Trophoblast cell (in vitro differentiated cells and primary cell): Measurements from ENCODE around the gene HIRA.
"Not testable (repeated sequence)": the region's sequence is repeated elsewhere in the genome, so short reads cannot be mapped to it uniquely, and the experiment has no call there.

Source experiments
- DNase-seq, 2 donors: peaks; one replicate each; pipeline ENCODE4 v3.0.0-alpha.2; 2016
- H2AFZ ChIP-seq: 2 replicates; pipeline ENCODE4 v1.6.1; 2013; ENCODE audit warnings: low read length, moderate library complexity, mild to moderate bottlenecking; ENCODE audit not compliant: insufficient read depth, poor library complexity
- H2AK5ac ChIP-seq: 2 replicates; pipeline ENCODE4 v1.6.1; 2013; ENCODE audit warnings: mild to moderate bottlenecking, low read length
- H2BK120ac ChIP-seq: 2 replicates; pipeline ENCODE4 v1.6.1; 2013; ENCODE audit warnings: low read length, mild to moderate bottlenecking, moderate library complexity; ENCODE audit not compliant: insufficient read depth, poor library complexity
- H2BK12ac ChIP-seq: 2 replicates; pipeline ENCODE4 v1.6.1; 2013; ENCODE audit warnings: mild to moderate bottlenecking, low read length, moderate library complexity
- H2BK5ac ChIP-seq: 2 replicates; pipeline ENCODE4 v1.6.1; 2013; ENCODE audit warnings: low read length, low read depth, moderate library complexity, mild to moderate bottlenecking; ENCODE audit not compliant: poor library complexity
- H3K14ac ChIP-seq: 2 replicates; pipeline ENCODE4 v1.6.1; 2013; ENCODE audit warnings: mild to moderate bottlenecking, low read length
- H3K18ac ChIP-seq: 2 replicates; pipeline ENCODE4 v1.6.1; 2013; ENCODE audit warnings: mild to moderate bottlenecking, low read length
- H3K23ac ChIP-seq: 2 replicates; pipeline ENCODE4 v1.6.1; 2013; ENCODE audit warnings: low read length
- H3K27ac ChIP-seq: 2 replicates; pipeline ENCODE4 v1.5.1; 2013; ENCODE audit warnings: low read depth, mild to moderate bottlenecking, inconsistent platforms, low read length, moderate library complexity
- H3K27me3 ChIP-seq: 2 replicates; pipeline ENCODE4 v1.6.1; 2013; ENCODE audit warnings: inconsistent platforms, mild to moderate bottlenecking, low read length, moderate library complexity; ENCODE audit not compliant: insufficient read depth
- H3K36me3 ChIP-seq, 2 experiments: 1 replicate in 1 of 2; 2 replicates in 1 of 2; pipeline ENCODE4 v1.6.1; 2013; ENCODE audit warnings: low read length in 2 of 2, mild to moderate bottlenecking in 2 of 2, moderate library complexity in 1 of 2; ENCODE audit not compliant: insufficient read depth in 2 of 2, control insufficient read depth in 1 of 2
- H3K4ac ChIP-seq: 2 replicates; pipeline ENCODE4 v1.6.1; 2013; ENCODE audit warnings: low read depth, mild to moderate bottlenecking, low read length, moderate library complexity
- H3K4me1 ChIP-seq, 2 experiments: 1 replicate in 1 of 2; 2 replicates in 1 of 2; pipeline ENCODE4 v1.6.1; 2013; ENCODE audit warnings: low read length in 2 of 2, mild to moderate bottlenecking in 2 of 2, moderate library complexity in 1 of 2; ENCODE audit not compliant: insufficient read depth in 2 of 2, control insufficient read depth in 1 of 2
- H3K4me2 ChIP-seq: 2 replicates; pipeline ENCODE4 v1.6.1; 2013; ENCODE audit warnings: inconsistent platforms, mild to moderate bottlenecking, low read length, moderate library complexity
- H3K4me3 ChIP-seq: 2 replicates; pipeline ENCODE4 v1.5.1; 2013; ENCODE audit warnings: mild to moderate bottlenecking, low read depth, low read length, inconsistent platforms
- H3K79me1 ChIP-seq: one replicate; pipeline ENCODE4 v1.6.1; 2013; ENCODE audit warnings: low read length
- H3K79me2 ChIP-seq: 2 replicates; pipeline ENCODE4 v1.6.1; 2013; ENCODE audit warnings: low read length, mild to moderate bottlenecking; ENCODE audit not compliant: control insufficient read depth, insufficient read depth, poor library complexity
- H3K9ac ChIP-seq: 2 replicates; pipeline ENCODE4 v1.6.1; 2013; ENCODE audit warnings: mild to moderate bottlenecking, low read length
- H3K9me3 ChIP-seq: 2 replicates; pipeline ENCODE4 v1.6.1; 2013; ENCODE audit warnings: low read depth, mild to moderate bottlenecking, control low read depth, inconsistent platforms, low read length; ENCODE audit not compliant: insufficient read depth
- H4K12ac ChIP-seq: 2 replicates; pipeline ENCODE4 v1.6.1; 2013; ENCODE audit warnings: low read depth, mild to moderate bottlenecking, low read length, moderate library complexity
- H4K8ac ChIP-seq: 2 replicates; pipeline ENCODE4 v1.6.1; 2013; ENCODE audit warnings: low read depth, mild to moderate bottlenecking, low read length, moderate library complexity
- H4K91ac ChIP-seq: one replicate; pipeline ENCODE4 v1.6.1; 2013; ENCODE audit warnings: low read depth, mild to moderate bottlenecking, low read length, moderate library complexity
- WGBS: extraction: QIAGEN DNeasy Blood & Tissue Kit; methylation state at CpG from one replicate; pipeline ENCODE4 v1.1.7; 2013; ENCODE audit warnings: missing lambda C conversion rate; ENCODE audit not compliant: insufficient read length, insufficient coverage; ENCODE audit errors: extremely low coverage; 5-methylcytosine and 5-hydroxymethylcytosine counted together

HIRA gene

GRCh38 chr22:19440411-19441195 lies 9.1 kb upstream of the HIRA start:
- Histone ChIP-seq H2AFZ (no peak overlapping the region), H3K27ac (no peak overlapping the region), H4K12ac (no peak overlapping the region), H4K8ac (no peak overlapping the region), H3K79me2 (no peaks in the 10 kb centered on the region), H3K27me3 (no peaks in the 10 kb centered on the region), H2BK120ac (no peak overlapping the region), H2BK5ac (no peak overlapping the region), H3K9ac (no peak overlapping the region), H3K23ac (no peak overlapping the region), H2AK5ac (no peak overlapping the region), H3K14ac (no peak overlapping the region), H3K9me3 (no peaks in the 10 kb centered on the region), H3K36me3 (peaks cover 25 to 30% of the 10 kb centered on the region in 2 experiments), H3K4me1 (no peaks in the 10 kb centered on the region), H4K91ac (no peak overlapping the region), H3K4ac (no peak overlapping the region), H2BK12ac (no peak overlapping the region), H3K4me2 (no peak overlapping the region), H3K4me3 (no peak overlapping the region), H3K18ac (no peak overlapping the region), H3K79me1 (no peaks in the 10 kb centered on the region)
- DNase-seq: no peak
- no CpG with 5 or more reads among the region's 8 CpGs for WGBS

DNA sequence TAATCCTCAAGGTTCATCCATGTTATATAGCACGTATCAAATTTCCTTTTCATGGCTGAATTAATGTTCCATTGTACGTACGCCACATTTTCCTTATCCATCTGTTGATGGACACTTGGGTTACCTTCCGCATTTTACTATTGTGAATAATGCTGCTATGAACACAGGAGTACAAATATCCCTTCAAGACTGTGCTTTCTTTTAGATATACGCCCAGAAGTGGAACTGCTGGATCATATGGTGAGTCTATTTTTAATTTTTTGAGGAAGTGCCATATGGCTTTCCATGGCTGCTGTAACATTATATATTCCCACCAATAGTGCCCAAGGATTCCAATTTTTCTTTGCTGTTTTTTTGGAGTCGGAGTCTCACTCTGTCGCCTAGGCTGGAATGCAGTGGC lies 6.8 kb upstream of the HIRA start:
- H3K79me2 ChIP-seq: no peaks in the 10 kb centered on the region
- H3K23ac ChIP-seq: no peak overlapping the region
- H3K79me1 ChIP-seq: no peaks in the 10 kb centered on the region
- H3K14ac ChIP-seq: no peak overlapping the region
- no peak overlapping the region for H3K27ac ChIP-seq
- no peak overlapping the region for H4K91ac ChIP-seq
- DNase-seq: no peak
- no peaks in the 10 kb centered on the region for H3K27me3 ChIP-seq
- H2AK5ac ChIP-seq: no peak overlapping the region
- H3K9me3 ChIP-seq: no peaks in the 10 kb centered on the region
- no peak overlapping the region for H2AFZ ChIP-seq
- H2BK5ac ChIP-seq: no peak overlapping the region
- H3K4me3 ChIP-seq: no peak overlapping the region
- no CpG with 5 or more reads among the region's 7 CpGs for WGBS
- no peak overlapping the region for H3K18ac ChIP-seq
- H3K9ac ChIP-seq: no peak overlapping the region
- H4K12ac ChIP-seq: no peak overlapping the region
- H2BK120ac ChIP-seq: no peak overlapping the region
- H4K8ac ChIP-seq: no peak overlapping the region
- H3K4me2 ChIP-seq: no peak overlapping the region
- H3K4me1 ChIP-seq: no peaks in the 10 kb centered on the region
- H2BK12ac ChIP-seq: no peak overlapping the region
- H3K4ac ChIP-seq: no peak overlapping the region
- peaks cover 16 to 29% of the 10 kb centered on the region in 2 experiments for H3K36me3 ChIP-seq

- not testable (repeated sequence) for H3K9ac ChIP-seq, H3K23ac ChIP-seq, H3K79me1 ChIP-seq, H3K14ac ChIP-seq, H3K4me2 ChIP-seq, H3K27ac ChIP-seq, H2BK120ac ChIP-seq, H3K4me3 ChIP-seq, H3K27me3 ChIP-seq, H2BK12ac ChIP-seq, H3K79me2 ChIP-seq, H2BK5ac ChIP-seq, H2AFZ ChIP-seq, H3K18ac ChIP-seq, H3K4ac ChIP-seq, H2AK5ac ChIP-seq, DNase-seq, H4K91ac ChIP-seq, H4K8ac ChIP-seq, H3K9me3 ChIP-seq, H3K4me1 ChIP-seq
- peaks cover 13 to 20% of the 10 kb centered on the region in 2 experiments for H3K36me3 ChIP-seq
- WGBS: no CpG with 5 or more reads among the region's 9 CpGs
- peak overlapping the region; percentile 73 for H4K12ac ChIP-seq
Measured at GRCh38 chr22:19436444-19437161, 5.1 kb upstream of the HIRA start.

- Histone ChIP-seq H3K23ac (no peak overlapping the region), H2BK5ac (no peak overlapping the region), H2AK5ac (no peak overlapping the region), H3K27ac (no peak overlapping the region), H2BK120ac (no peak overlapping the region), H2AFZ (no peak overlapping the region), H3K4me3 (no peak overlapping the region), H3K9ac (no peak overlapping the region), H3K36me3 (peaks cover 9 to 16% of the 10 kb centered on the region in 2 experiments), H3K4me2 (no peak overlapping the region), H3K4ac (no peak overlapping the region), H3K9me3 (no peaks in the 10 kb centered on the region), H4K8ac (no peak overlapping the region), H4K12ac (no peak overlapping the region), H3K27me3 (no peaks in the 10 kb centered on the region), H3K79me1 (peaks cover 12% of the 10 kb centered on the region), H3K14ac (no peak overlapping the region), H2BK12ac (no peak overlapping the region), H4K91ac (no peak overlapping the region), H3K79me2 (peaks cover 15% of the 10 kb centered on the region), H3K18ac (no peak overlapping the region), H3K4me1 (peaks cover 7 to 12% of the 10 kb centered on the region in 2 experiments)
- DNase-seq: no peak
- WGBS: no CpG with 5 or more reads among the region's 2 CpGs
Measured at GRCh38 chr22:19434829-19435580, 3.5 kb upstream of the HIRA start.
